ENCODE measurements around the gene POLR2J3. TPM values are rescaled to one million over a fixed set of nuclear protein-coding genes. Genes with fewer than 3 reads are reported as not detected.
"Not testable (repeated sequence)": the region's sequence is repeated elsewhere in the genome, so short reads cannot be mapped to it uniquely, and the experiment has no call there.

POLR2J3 gene
- total and polyA plus RNA-seq, 2 experiments from 2014 or later, result 6.4 to 53.8 TPM

DNA sequence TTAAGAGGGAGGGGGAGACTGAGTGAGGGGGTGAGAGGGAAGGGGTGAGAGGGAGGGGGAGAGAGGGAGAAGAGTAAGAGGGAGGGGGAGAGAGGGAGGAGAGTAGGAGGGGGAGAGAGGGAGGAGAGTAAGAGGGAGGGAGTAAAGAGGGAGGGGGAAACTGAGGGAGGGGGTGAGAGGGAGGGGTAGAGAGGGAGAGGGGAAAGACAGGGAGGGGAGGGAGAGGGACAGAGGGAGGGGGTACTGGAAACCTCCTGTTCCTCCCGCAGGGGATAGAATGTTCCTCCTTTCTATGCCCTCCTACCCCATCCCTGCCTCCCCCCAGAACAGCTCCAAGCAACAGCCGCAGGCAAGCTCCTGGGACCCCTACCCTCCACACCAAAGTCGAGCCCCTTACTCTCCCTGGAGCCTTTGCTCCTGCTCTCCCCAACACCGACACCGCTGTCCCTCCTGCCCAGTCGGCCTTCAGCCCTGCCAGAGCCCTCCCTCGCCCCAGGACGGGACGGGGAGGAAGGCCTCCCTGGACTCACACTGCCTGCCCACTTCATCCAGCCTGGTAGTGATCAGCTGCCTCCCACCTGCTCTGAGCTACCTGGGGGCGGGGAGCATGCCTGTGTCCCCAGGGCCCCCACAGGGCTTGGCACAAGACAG lies 39.4 kb upstream of the POLR2J3 start:
- 44% methylated on average over 8 of the region's 10 CpGs for WGBS (ENCODE audit: low lambda C conversion rate, missing lambda C conversion rate)
- not testable (repeated sequence) for H3K9me2 ChIP-seq (replicated peaks; ENCODE audit: insufficient read depth); H2AFZ ChIP-seq; H3K79me2 ChIP-seq; H3K4me2 ChIP-seq; H3K9me3 ChIP-seq (ENCODE audit: low read depth); H4K20me1 ChIP-seq (ENCODE audit: insufficient read depth, poor library complexity, severe bottlenecking); H3K4me3 ChIP-seq; H3K27ac ChIP-seq; H3K36me3 ChIP-seq (replicated peaks; ENCODE audit: insufficient read depth, low read depth); H3K27me3 ChIP-seq; H3K4me1 ChIP-seq (ENCODE audit: insufficient read depth)
- peak; percentile 16 for DNase-seq (ENCODE audit: low spot score)

GRCh38 chr7:102611013-102611674 lies 38.8 kb upstream of the POLR2J3 start:
- not testable (repeated sequence) for DNase-seq (ENCODE audit: low spot score); H3K27me3 ChIP-seq; H3K9me3 ChIP-seq (ENCODE audit: low read depth); H3K27ac ChIP-seq; H2AFZ ChIP-seq; H3K79me2 ChIP-seq; H3K9me2 ChIP-seq (replicated peaks; ENCODE audit: insufficient read depth); H4K20me1 ChIP-seq (ENCODE audit: insufficient read depth, poor library complexity, severe bottlenecking); H3K4me2 ChIP-seq; H3K4me3 ChIP-seq; H3K4me1 ChIP-seq (ENCODE audit: insufficient read depth); H3K36me3 ChIP-seq (replicated peaks; ENCODE audit: insufficient read depth, low read depth)
- WGBS (ENCODE audit: low lambda C conversion rate, missing lambda C conversion rate), result no CpG with 5 or more reads among the region's 30 CpGs

- not testable (repeated sequence) for H3K27ac ChIP-seq; H3K9me2 ChIP-seq (replicated peaks; ENCODE audit: insufficient read depth); H3K79me2 ChIP-seq; H4K20me1 ChIP-seq (ENCODE audit: insufficient read depth, poor library complexity, severe bottlenecking); H3K36me3 ChIP-seq (replicated peaks; ENCODE audit: insufficient read depth, low read depth); DNase-seq (ENCODE audit: low spot score); H3K4me2 ChIP-seq; H3K4me3 ChIP-seq; H3K27me3 ChIP-seq; H2AFZ ChIP-seq; H3K9me3 ChIP-seq (ENCODE audit: low read depth); H3K4me1 ChIP-seq (ENCODE audit: insufficient read depth)
- WGBS (ENCODE audit: low lambda C conversion rate, missing lambda C conversion rate), result 90% methylated on average over 4 of the region's 7 CpGs
Measured at GRCh38 chr7:102610441-102610840, 38.1 kb upstream of the POLR2J3 start.

- not testable (repeated sequence) for H3K4me1 ChIP-seq (ENCODE audit: insufficient read depth); H2AFZ ChIP-seq; H3K79me2 ChIP-seq; H3K27ac ChIP-seq; H3K4me3 ChIP-seq; H3K36me3 ChIP-seq (replicated peaks; ENCODE audit: insufficient read depth, low read depth); H3K27me3 ChIP-seq; H4K20me1 ChIP-seq (ENCODE audit: insufficient read depth, poor library complexity, severe bottlenecking); H3K9me2 ChIP-seq (replicated peaks; ENCODE audit: insufficient read depth); H3K4me2 ChIP-seq; H3K9me3 ChIP-seq (ENCODE audit: low read depth); DNase-seq (ENCODE audit: low spot score)
- WGBS (ENCODE audit: low lambda C conversion rate, missing lambda C conversion rate), result 83% methylated on average over 5 of the region's 10 CpGs
Measured at GRCh38 chr7:102609734-102610133, 37.4 kb upstream of the POLR2J3 start.

GRCh38 chr7:102606848-102607247 lies 34.5 kb upstream of the POLR2J3 start:
- H3K9me2 ChIP-seq (replicated peaks; ENCODE audit: insufficient read depth); H3K27ac ChIP-seq; H3K27me3 ChIP-seq; DNase-seq (ENCODE audit: low spot score); H3K4me3 ChIP-seq; H2AFZ ChIP-seq; H3K9me3 ChIP-seq (ENCODE audit: low read depth); H3K36me3 ChIP-seq (replicated peaks; ENCODE audit: insufficient read depth, low read depth); H3K4me1 ChIP-seq (ENCODE audit: insufficient read depth); H3K4me2 ChIP-seq; H3K79me2 ChIP-seq; H4K20me1 ChIP-seq (ENCODE audit: insufficient read depth, poor library complexity, severe bottlenecking): not testable (repeated sequence)
- no CpG with 5 or more reads among the region's 5 CpGs for WGBS (ENCODE audit: low lambda C conversion rate, missing lambda C conversion rate)

- H3K27me3 ChIP-seq; H3K27ac ChIP-seq; DNase-seq (ENCODE audit: low spot score); H3K9me2 ChIP-seq (replicated peaks; ENCODE audit: insufficient read depth); H3K4me1 ChIP-seq (ENCODE audit: insufficient read depth); H3K4me2 ChIP-seq; H3K79me2 ChIP-seq; H4K20me1 ChIP-seq (ENCODE audit: insufficient read depth, poor library complexity, severe bottlenecking); H3K4me3 ChIP-seq; H3K36me3 ChIP-seq (replicated peaks; ENCODE audit: insufficient read depth, low read depth); H3K9me3 ChIP-seq (ENCODE audit: low read depth); H2AFZ ChIP-seq: not testable (repeated sequence)
- WGBS (ENCODE audit: low lambda C conversion rate, missing lambda C conversion rate), result 83% methylated on average over 2 of the region's 19 CpGs
Measured at GRCh38 chr7:102604431-102605145, 32.2 kb upstream of the POLR2J3 start.

GRCh38 chr7:102602317-102602716 lies 29.9 kb upstream of the POLR2J3 start:
- not testable (repeated sequence) for H3K4me3 ChIP-seq; H3K27me3 ChIP-seq; H3K4me2 ChIP-seq; H4K20me1 ChIP-seq (ENCODE audit: insufficient read depth, poor library complexity, severe bottlenecking); H3K79me2 ChIP-seq; H2AFZ ChIP-seq; DNase-seq (ENCODE audit: low spot score); H3K4me1 ChIP-seq (ENCODE audit: insufficient read depth); H3K9me2 ChIP-seq (replicated peaks; ENCODE audit: insufficient read depth); H3K27ac ChIP-seq; H3K9me3 ChIP-seq (ENCODE audit: low read depth); H3K36me3 ChIP-seq (replicated peaks; ENCODE audit: insufficient read depth, low read depth)
- no CpG with 5 or more reads among the region's 12 CpGs for WGBS (ENCODE audit: low lambda C conversion rate, missing lambda C conversion rate)

DNA sequence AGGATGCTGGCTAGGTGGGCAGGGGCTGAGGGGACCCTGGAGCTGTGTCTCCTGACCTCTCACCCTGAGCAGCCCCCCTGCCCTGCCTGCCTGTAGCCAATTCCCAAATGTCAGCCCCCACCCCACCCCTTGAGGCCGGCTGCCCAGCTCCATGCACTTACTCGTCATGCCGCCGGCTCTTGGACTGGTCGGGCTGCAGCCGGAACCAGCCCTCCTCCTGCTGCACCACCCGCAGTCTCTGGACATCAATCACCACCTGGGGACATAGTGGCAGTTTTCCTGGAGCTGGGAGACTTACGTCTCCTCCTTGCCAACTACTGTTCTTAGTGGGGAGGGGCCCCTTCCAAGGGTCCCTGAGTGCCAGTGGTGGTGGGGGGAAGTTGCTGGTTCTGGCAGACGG lies 27.3 kb upstream of the POLR2J3 start:
- WGBS (ENCODE audit: low lambda C conversion rate, missing lambda C conversion rate), result no CpG with 5 or more reads among the region's 9 CpGs
- not testable (repeated sequence) for DNase-seq (ENCODE audit: low spot score); H3K36me3 ChIP-seq (replicated peaks; ENCODE audit: insufficient read depth, low read depth); H3K4me1 ChIP-seq (ENCODE audit: insufficient read depth); H3K4me2 ChIP-seq; H3K9me2 ChIP-seq (replicated peaks; ENCODE audit: insufficient read depth); H4K20me1 ChIP-seq (ENCODE audit: insufficient read depth, poor library complexity, severe bottlenecking); H3K79me2 ChIP-seq; H3K27ac ChIP-seq; H3K4me3 ChIP-seq; H2AFZ ChIP-seq; H3K9me3 ChIP-seq (ENCODE audit: low read depth); H3K27me3 ChIP-seq

DNA sequence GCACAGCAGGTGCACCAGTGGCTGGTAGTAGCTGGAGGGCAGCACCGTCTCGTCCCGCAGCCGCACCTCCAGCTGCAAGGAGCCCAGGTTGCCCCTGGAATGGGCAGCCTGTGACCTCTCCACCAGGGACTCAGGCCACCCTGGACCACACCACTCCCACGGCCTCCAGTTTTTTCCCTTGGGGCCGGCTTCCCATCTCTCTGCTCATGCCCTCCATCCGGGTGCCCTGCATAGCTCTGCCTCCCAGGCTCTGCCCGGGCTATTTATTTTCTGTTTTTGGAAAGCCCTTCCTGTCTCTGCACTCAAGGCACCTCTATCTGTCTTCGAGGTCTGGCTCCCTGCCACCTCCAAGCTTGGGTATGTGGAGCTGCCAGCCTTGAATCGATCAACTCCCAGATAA lies 23.7 kb upstream of the POLR2J3 start:
- not testable (repeated sequence) for H3K9me3 ChIP-seq (ENCODE audit: low read depth); H4K20me1 ChIP-seq (ENCODE audit: insufficient read depth, poor library complexity, severe bottlenecking); DNase-seq (ENCODE audit: low spot score); H3K79me2 ChIP-seq; H3K27me3 ChIP-seq; H3K4me2 ChIP-seq; H3K4me1 ChIP-seq (ENCODE audit: insufficient read depth); H3K27ac ChIP-seq; H3K9me2 ChIP-seq (replicated peaks; ENCODE audit: insufficient read depth); H3K4me3 ChIP-seq; H2AFZ ChIP-seq; H3K36me3 ChIP-seq (replicated peaks; ENCODE audit: insufficient read depth, low read depth)
- WGBS (ENCODE audit: low lambda C conversion rate, missing lambda C conversion rate), result 94% methylated on average over 4 of the region's 10 CpGs
